ENCODE data around the gene SMOC2.

- no peak for TF ChIP-seq POLR2A (IDR thresholded peaks at IDR 0.05)
- TF ChIP-seq, protein P1, sequence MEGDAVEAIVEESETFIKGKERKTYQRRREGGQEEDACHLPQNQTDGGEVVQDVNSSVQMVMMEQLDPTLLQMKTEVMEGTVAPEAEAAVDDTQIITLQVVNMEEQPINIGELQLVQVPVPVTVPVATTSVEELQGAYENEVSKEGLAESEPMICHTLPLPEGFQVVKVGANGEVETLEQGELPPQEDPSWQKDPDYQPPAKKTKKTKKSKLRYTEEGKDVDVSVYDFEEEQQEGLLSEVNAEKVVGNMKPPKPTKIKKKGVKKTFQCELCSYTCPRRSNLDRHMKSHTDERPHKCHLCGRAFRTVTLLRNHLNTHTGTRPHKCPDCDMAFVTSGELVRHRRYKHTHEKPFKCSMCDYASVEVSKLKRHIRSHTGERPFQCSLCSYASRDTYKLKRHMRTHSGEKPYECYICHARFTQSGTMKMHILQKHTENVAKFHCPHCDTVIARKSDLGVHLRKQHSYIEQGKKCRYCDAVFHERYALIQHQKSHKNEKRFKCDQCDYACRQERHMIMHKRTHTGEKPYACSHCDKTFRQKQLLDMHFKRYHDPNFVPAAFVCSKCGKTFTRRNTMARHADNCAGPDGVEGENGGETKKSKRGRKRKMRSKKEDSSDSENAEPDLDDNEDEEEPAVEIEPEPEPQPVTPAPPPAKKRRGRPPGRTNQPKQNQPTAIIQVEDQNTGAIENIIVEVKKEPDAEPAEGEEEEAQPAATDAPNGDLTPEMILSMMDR (IDR thresholded peaks at IDR 0.05): no peak
These were observed 86.6 kb downstream of the SMOC2 start for GRCh38 chr6:168527451-168528210.

Measured in Peyer's patch (tissue), 4 donors.